ENCODE data around the gene METRN. TPM values are rescaled to one million over a fixed set of nuclear protein-coding genes. Genes with fewer than 3 reads are reported as not detected.

The METRN gene
- total RNA-seq, 4 donors from 2014 or later: 4.9 to 47.2 (median 35.2) TPM

- peaks cover 26 to 36% (median 31%) of the 10 kb centered on the region in 4 donors for H3K4me1 ChIP-seq
- peak within 1 kb of the TSS; percentile 2 to 56 (median 36) for H3K4me3 ChIP-seq
- intact Hi-C loops (cut with DNase I; ENCODE audit: low total_unique reads) (no loop called here), in situ Hi-C loops (cut with MboI; ENCODE audit: low pct_ligation_motif_present in 1 of 4, low pct_unique_long_range_greater_than_20kb in 1 of 4, low sequenced_read_pairs in 3 of 4) (no loop called here)
- TF ChIP-seq EP300 (IDR thresholded peaks at IDR 0.05; ENCODE audit: low read depth) (no peak), POLR2A (IDR thresholded peaks at IDR 0.05) (no peak), CTCF (IDR thresholded peaks at IDR 0.05) (no peak)
- H3K9me3 ChIP-seq: no peaks in the 10 kb centered on the region
- DNase-seq: peak; percentile 61
- H3K36me3 ChIP-seq: no peaks in the 10 kb centered on the region
- H3K27ac ChIP-seq: peak within 1 kb of the TSS; percentile 22 to 47 (median 38)
- H3K27me3 ChIP-seq: peaks cover 45% of the 10 kb centered on the region
- 5% methylated on average over 10 of the region's 88 CpGs; no CpG with 5 or more reads in 1 of the 2 donors for WGBS, 2 donors (ENCODE audit: low coverage in 1 of 2)
These were observed 11.7 kb downstream of the METRN start, which contains the start of the genes CCDC78 and HAGHL for GRCh38 chr16:726438-727290. TSS of gene CCDC78 (minus strand) at chr16:726443. CDS start at chr16:726367, 76 bp downstream. TSS of gene HAGHL (plus strand) at chr16:727106. CDS start at chr16:727510, 404 bp downstream.

- Histone ChIP-seq H3K27me3 (peaks cover 45% of the 10 kb centered on the region), H3K4me1 (peaks cover 21 to 29% (median 27%) of the 10 kb centered on the region in 4 donors), H3K9me3 (no peaks in the 10 kb centered on the region), H3K27ac (peak overlapping the region; percentile 22 to 47 (median 38)), H3K36me3 (no peaks in the 10 kb centered on the region), H3K4me3 (peak overlapping the region; percentile 2 to 56 (median 36))
- TF ChIP-seq POLR2AphosphoS5 (IDR thresholded peaks at IDR 0.05): no peak
- TF ChIP-seq POLR2A (IDR thresholded peaks at IDR 0.05): peak; percentile 6
- DNase-seq: peak; percentile 36
- WGBS, 2 donors (ENCODE audit: low coverage in 1 of 2): 1% methylated on average over 35 of the region's 61 CpGs; no CpG with 5 or more reads in 1 of the 2 donors
- intact Hi-C loops (cut with DNase I; ENCODE audit: low total_unique reads): no loop called here
- in situ Hi-C loops (cut with MboI; ENCODE audit: low pct_ligation_motif_present in 1 of 4, low pct_unique_long_range_greater_than_20kb in 1 of 4, low sequenced_read_pairs in 3 of 4): no loop called here
These were observed 12.5 kb downstream of the METRN start for GRCh38 chr16:727291-727977.

- peak overlapping the region; percentile 2 to 56 (median 36) for H3K4me3 ChIP-seq
- peaks cover 0 to 6% (median 0%) of the 10 kb centered on the region in 4 donors for H3K36me3 ChIP-seq
- in situ Hi-C loops (cut with MboI; ENCODE audit: low pct_ligation_motif_present in 1 of 4, low pct_unique_long_range_greater_than_20kb in 1 of 4, low sequenced_read_pairs in 3 of 4): no loop called here
- H3K4me1 ChIP-seq: peaks cover 21 to 29% (median 27%) of the 10 kb centered on the region in 4 donors
- WGBS, 2 donors (ENCODE audit: low coverage in 1 of 2): 0% methylated on average over 34 of the region's 80 CpGs; no CpG with 5 or more reads in 1 of the 2 donors
- peak in 1 of 3 donors; percentile 34 for TF ChIP-seq POLR2AphosphoS5 (IDR thresholded peaks at IDR 0.05)
- TF ChIP-seq CTCF (IDR thresholded peaks at IDR 0.05): no peak
- peak overlapping the region; percentile 22 to 47 (median 38) for H3K27ac ChIP-seq
- no peaks in the 10 kb centered on the region for H3K9me3 ChIP-seq
- DNase-seq: peak; percentile 79
- intact Hi-C loops (cut with DNase I; ENCODE audit: low total_unique reads): no loop called here
- peaks cover 45% of the 10 kb centered on the region for H3K27me3 ChIP-seq
These were observed 13.4 kb downstream of the METRN start for GRCh38 chr16:728131-728889.

- WGBS, 2 donors (ENCODE audit: low coverage in 1 of 2): 50 to 73% methylated on average over 1 to 38 of the region's 55 CpGs
- peaks cover 21 to 29% (median 27%) of the 10 kb centered on the region in 4 donors for H3K4me1 ChIP-seq
- H3K27ac ChIP-seq: no peak overlapping the region
- peaks cover 44% of the 10 kb centered on the region for H3K27me3 ChIP-seq
- no peak for DNase-seq
- H3K36me3 ChIP-seq: peaks cover 0 to 7% (median 3%) of the 10 kb centered on the region in 4 donors
- intact Hi-C loops (cut with DNase I; ENCODE audit: low total_unique reads) (no loop called here), in situ Hi-C loops (cut with MboI; ENCODE audit: low pct_ligation_motif_present in 1 of 4, low pct_unique_long_range_greater_than_20kb in 1 of 4, low sequenced_read_pairs in 3 of 4) (no loop called here)
- TF ChIP-seq POLR2A (IDR thresholded peaks at IDR 0.05): no peak
- peak in 1 of 3 donors; percentile 15 for TF ChIP-seq POLR2AphosphoS5 (IDR thresholded peaks at IDR 0.05)
- H3K4me3 ChIP-seq: peak overlapping the region in 1 of 4 donors; percentile 56
- no peaks in the 10 kb centered on the region for H3K9me3 ChIP-seq
These were observed 14.2 kb downstream of the METRN start for GRCh38 chr16:728890-729744.

Data from transverse colon (tissue), 4 donors.